ENCODE results near the gene SPEN.

DNA sequence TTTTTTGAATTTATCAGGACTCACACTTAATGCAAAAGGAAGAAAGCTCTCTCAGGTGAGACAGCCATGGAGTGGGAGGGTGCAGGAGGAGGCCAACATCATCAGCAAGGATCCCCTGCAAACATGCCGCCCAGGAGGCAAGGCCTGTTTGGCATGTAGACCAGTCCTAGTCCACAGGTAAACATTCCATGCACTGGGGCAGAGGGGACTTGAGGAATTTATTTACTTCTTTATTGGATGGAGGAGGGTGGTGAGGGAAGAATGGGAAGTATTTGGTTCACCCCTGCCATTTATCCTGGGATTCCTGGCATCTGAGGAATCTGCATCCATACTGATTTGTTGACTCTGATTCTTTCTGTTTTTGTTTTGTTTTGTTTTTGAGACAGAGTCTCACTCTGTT lies 38.6 kb upstream of the SPEN start:
- TF ChIP-seq YY1 (IDR thresholded peaks at IDR 0.05; ENCODE audit: low read depth) (no peak), EP300 (IDR thresholded peaks at IDR 0.05; ENCODE audit: borderline replicate concordance) (no peak), RAD21 (IDR thresholded peaks at IDR 0.05; ENCODE audit: low read depth) (no peak)
- TF ChIP-seq, protein P1, sequence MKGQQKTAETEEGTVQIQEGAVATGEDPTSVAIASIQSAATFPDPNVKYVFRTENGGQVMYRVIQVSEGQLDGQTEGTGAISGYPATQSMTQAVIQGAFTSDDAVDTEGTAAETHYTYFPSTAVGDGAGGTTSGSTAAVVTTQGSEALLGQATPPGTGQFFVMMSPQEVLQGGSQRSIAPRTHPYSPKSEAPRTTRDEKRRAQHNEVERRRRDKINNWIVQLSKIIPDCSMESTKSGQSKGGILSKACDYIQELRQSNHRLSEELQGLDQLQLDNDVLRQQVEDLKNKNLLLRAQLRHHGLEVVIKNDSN (IDR thresholded peaks at IDR 0.05): no peak
- TF ChIP-seq, protein P2, sequence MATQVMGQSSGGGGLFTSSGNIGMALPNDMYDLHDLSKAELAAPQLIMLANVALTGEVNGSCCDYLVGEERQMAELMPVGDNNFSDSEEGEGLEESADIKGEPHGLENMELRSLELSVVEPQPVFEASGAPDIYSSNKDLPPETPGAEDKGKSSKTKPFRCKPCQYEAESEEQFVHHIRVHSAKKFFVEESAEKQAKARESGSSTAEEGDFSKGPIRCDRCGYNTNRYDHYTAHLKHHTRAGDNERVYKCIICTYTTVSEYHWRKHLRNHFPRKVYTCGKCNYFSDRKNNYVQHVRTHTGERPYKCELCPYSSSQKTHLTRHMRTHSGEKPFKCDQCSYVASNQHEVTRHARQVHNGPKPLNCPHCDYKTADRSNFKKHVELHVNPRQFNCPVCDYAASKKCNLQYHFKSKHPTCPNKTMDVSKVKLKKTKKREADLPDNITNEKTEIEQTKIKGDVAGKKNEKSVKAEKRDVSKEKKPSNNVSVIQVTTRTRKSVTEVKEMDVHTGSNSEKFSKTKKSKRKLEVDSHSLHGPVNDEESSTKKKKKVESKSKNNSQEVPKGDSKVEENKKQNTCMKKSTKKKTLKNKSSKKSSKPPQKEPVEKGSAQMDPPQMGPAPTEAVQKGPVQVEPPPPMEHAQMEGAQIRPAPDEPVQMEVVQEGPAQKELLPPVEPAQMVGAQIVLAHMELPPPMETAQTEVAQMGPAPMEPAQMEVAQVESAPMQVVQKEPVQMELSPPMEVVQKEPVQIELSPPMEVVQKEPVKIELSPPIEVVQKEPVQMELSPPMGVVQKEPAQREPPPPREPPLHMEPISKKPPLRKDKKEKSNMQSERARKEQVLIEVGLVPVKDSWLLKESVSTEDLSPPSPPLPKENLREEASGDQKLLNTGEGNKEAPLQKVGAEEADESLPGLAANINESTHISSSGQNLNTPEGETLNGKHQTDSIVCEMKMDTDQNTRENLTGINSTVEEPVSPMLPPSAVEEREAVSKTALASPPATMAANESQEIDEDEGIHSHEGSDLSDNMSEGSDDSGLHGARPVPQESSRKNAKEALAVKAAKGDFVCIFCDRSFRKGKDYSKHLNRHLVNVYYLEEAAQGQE (IDR thresholded peaks at IDR 0.05; ENCODE audit: low read depth): no peak
- TF ChIP-seq, protein P3, sequence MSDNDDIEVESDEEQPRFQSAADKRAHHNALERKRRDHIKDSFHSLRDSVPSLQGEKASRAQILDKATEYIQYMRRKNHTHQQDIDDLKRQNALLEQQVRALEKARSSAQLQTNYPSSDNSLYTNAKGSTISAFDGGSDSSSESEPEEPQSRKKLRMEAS (IDR thresholded peaks at IDR 0.05): no peak

Measured in Ishikawa (cell line).